Loucy (cell line): ENCODE measurements around the gene ARL5B.
"Not testable (repeated sequence)": the region's sequence is repeated elsewhere in the genome, so short reads cannot be mapped to it uniquely, and the experiment has no call there.

Source experiments
- CTCF ChIP-seq: fragments of 200-600 bp; sonication (generic); conservative IDR thresholded peaks from 2 replicates; pipeline ENCODE4 v1.5.1; 2014; ENCODE audit warnings: mild to moderate bottlenecking, antibody characterized with exemption, low read length
- EZH2phosphoT487 ChIP-seq: fragments of 200-600 bp; IDR thresholded peaks from 2 replicates; pipeline ENCODE4 v1.6.1; 2018; ENCODE audit warnings: antibody characterized with exemption, mild to moderate bottlenecking, moderate library complexity, borderline replicate concordance

DNA sequence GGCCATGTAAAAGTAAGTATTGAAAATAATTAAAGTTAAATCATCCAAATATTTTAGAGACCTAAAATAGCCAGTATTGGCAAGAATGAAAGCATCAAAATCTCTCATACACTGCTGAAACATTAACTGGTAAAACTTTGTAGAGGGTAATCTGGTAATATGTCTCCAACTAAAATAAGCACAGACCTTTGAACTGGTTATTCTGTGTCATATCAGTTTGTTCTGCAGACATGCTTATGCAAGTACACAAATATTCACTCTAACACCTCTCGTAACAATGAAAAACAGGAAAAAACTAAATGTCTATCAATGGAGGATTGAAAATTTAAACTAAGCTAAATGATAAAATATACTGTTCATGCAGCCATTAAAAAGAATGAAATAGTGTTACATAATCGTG is 19.5 kb upstream of the ARL5B start:
- TF ChIP-seq CTCF, EZH2phosphoT487: not testable (repeated sequence)
